ENCODE data around the gene ZDHHC16. TPM values are rescaled to one million over a fixed set of nuclear protein-coding genes. Genes with fewer than 3 reads are reported as not detected.

ZDHHC16 gene
- total and polyA plus RNA-seq, 2 donors (not counting 1 experiment from before 2014, with no cell fraction given): 24.1 to 41.5 TPM

DNA sequence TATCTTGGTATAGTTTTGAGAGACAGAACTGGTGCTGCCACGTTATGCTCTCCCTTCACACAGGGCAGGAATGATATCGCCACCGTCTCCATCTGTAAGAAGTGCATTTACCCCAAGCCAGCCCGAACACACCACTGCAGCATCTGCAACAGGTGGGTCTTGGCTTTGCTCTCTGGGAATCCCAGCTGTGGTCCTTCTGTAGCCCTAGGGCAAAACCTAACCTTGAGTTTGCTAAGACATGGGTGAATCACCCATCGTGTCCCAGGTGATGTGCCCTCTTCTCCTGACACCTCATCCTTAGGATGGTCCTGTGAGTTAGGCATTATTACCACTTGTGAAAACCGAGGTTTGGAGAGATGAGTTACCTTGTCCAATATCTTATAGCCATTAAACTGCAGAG lies 6.4 kb downstream of the ZDHHC16 start:
- ChIA-PET CTCF (interaction anchor here (0.7 to 1.0 kb wide), 2 partner anchors 101 to 252 kb away, joined by 3 read pairs; no protein-coding TSS in a partner anchor), POLR2A (no interaction called here)
- intact Hi-C loops (cut with micrococcal nuclease): no loop called here
- Mint-ChIP-seq H3K4me3 (no peak overlapping the region), H3K27ac (no peak overlapping the region), H3K4me1 (peaks cover 10% of the 10 kb centered on the region), H3K27me3 (no peaks in the 10 kb centered on the region), H3K9me3 (ENCODE audit: insufficient read depth) (no peaks in the 10 kb centered on the region)
- H3K4me3 ChIP-seq (ENCODE audit: control extremely low read depth in 1 of 5, extremely low read depth in 1 of 5, insufficient read depth in 1 of 5, low read depth in 2 of 5, low read length in 4 of 5): no peak overlapping the region
- peaks cover 27% of the 10 kb centered on the region for H4K20me1 ChIP-seq (ENCODE audit: control insufficient read depth, insufficient read depth, low read length, poor library complexity, severe bottlenecking)
- H3K27ac ChIP-seq (ENCODE audit: low read length in 2 of 2): no peak overlapping the region
- H3K9me3 ChIP-seq (ENCODE audit: control extremely low read depth in 1 of 3, control insufficient read depth in 2 of 3, insufficient read depth in 1 of 3, low read length in 2 of 3): no peaks in the 10 kb centered on the region
- H3K27me3 ChIP-seq (replicated peaks in 1 of 4; ENCODE audit: control extremely low read depth in 1 of 4, control insufficient read depth in 3 of 4, insufficient read depth in 4 of 4, low read length in 3 of 4): no peaks in the 10 kb centered on the region
- H3K9ac ChIP-seq (ENCODE audit: low read length): no peak overlapping the region
- H3K36me3 ChIP-seq (replicated peaks in 1 of 2; ENCODE audit: control extremely low read depth in 1 of 2, control insufficient read depth in 1 of 2, extremely low read depth in 1 of 2, insufficient read depth in 2 of 2, low read length in 1 of 2): peaks cover 0 to 61% of the 10 kb centered on the region in 2 experiments
- WGBS (ENCODE audit: insufficient coverage): 94% methylated on average over 3 of the region's 6 CpGs
- H2AFZ ChIP-seq (ENCODE audit: insufficient read depth, low read depth, low read length, poor library complexity, severe bottlenecking): no peak overlapping the region
- H3K4me2 ChIP-seq (replicated peaks; ENCODE audit: low read depth, low read length, poor library complexity, severe bottlenecking): no peak overlapping the region
- ATAC-seq (ENCODE audit: low read depth): no peak
- TF ChIP-seq, protein P1, sequence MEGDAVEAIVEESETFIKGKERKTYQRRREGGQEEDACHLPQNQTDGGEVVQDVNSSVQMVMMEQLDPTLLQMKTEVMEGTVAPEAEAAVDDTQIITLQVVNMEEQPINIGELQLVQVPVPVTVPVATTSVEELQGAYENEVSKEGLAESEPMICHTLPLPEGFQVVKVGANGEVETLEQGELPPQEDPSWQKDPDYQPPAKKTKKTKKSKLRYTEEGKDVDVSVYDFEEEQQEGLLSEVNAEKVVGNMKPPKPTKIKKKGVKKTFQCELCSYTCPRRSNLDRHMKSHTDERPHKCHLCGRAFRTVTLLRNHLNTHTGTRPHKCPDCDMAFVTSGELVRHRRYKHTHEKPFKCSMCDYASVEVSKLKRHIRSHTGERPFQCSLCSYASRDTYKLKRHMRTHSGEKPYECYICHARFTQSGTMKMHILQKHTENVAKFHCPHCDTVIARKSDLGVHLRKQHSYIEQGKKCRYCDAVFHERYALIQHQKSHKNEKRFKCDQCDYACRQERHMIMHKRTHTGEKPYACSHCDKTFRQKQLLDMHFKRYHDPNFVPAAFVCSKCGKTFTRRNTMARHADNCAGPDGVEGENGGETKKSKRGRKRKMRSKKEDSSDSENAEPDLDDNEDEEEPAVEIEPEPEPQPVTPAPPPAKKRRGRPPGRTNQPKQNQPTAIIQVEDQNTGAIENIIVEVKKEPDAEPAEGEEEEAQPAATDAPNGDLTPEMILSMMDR (IDR thresholded peaks at IDR 0.05): no peak
- TF ChIP-seq EZH2 (IDR thresholded peaks at IDR 0.05; ENCODE audit: borderline replicate concordance, insufficient read depth, low read depth, low read length, poor library complexity, severe bottlenecking): no peak
- H3K79me2 ChIP-seq (ENCODE audit: control insufficient read depth, insufficient read depth, low read length): peaks cover 53% of the 10 kb centered on the region
- peaks cover under 1% of the 10 kb centered on the region in 2 donors for H3K4me1 ChIP-seq (ENCODE audit: control insufficient read depth in 2 of 2, insufficient read depth in 2 of 2, low read length in 2 of 2)
- DNase-seq: no peak

DNA sequence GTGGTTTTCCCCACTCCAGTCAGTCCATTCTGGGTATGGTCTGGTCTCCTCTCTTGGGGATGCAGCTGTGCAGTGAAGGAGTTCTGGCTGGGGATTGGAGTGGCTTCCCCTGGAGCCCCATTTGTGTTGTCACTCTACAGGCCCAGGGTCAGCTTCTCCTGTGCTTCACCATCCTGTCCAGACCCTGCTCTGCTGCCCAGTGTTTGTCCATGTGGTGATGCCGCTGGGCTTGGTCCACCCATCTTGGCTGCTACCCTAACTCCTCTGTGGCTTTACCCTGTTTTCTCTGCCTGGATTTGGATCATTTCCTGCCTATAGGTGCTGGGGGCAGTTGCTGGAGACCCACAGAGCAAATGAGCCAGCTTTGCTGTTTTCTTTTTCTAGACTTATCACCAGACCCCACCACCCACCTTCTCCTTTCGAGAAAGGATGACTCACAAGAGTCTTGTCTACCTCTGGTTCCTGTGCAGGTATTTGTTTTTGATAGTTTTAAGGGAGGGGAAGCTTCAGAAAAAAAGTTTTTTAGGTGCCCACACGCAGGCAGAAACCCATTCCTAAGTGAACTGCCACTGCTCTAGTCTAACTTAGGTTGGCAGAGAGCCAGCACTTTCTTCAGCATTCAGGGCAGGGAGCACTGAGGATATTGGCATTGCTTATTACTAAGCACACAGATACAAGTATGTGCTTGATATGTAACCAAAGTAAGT lies 8.5 kb downstream of the ZDHHC16 start:
- no peaks in the 10 kb centered on the region for H3K27me3 Mint-ChIP-seq
- H2AFZ ChIP-seq (ENCODE audit: insufficient read depth, low read depth, low read length, poor library complexity, severe bottlenecking): no peak overlapping the region
- peaks cover 27% of the 10 kb centered on the region for H4K20me1 ChIP-seq (ENCODE audit: control insufficient read depth, insufficient read depth, low read length, poor library complexity, severe bottlenecking)
- intact Hi-C loops (cut with micrococcal nuclease): no loop called here
- peaks cover 2% of the 10 kb centered on the region for H3K4me1 Mint-ChIP-seq
- ChIA-PET CTCF (interaction anchor here (0.9 kb wide), 1 partner anchor 20 kb away, joined by 3 read pairs; no protein-coding TSS in a partner anchor), POLR2A (no interaction called here)
- no peak overlapping the region for H3K4me3 ChIP-seq (ENCODE audit: control extremely low read depth in 1 of 5, extremely low read depth in 1 of 5, insufficient read depth in 1 of 5, low read depth in 2 of 5, low read length in 4 of 5)
- H3K79me2 ChIP-seq (ENCODE audit: control insufficient read depth, insufficient read depth, low read length): peaks cover 32% of the 10 kb centered on the region
- H3K4me3 Mint-ChIP-seq: no peak overlapping the region
- DNase-seq: no peak
- H3K4me2 ChIP-seq (replicated peaks; ENCODE audit: low read depth, low read length, poor library complexity, severe bottlenecking): no peak overlapping the region
- WGBS (ENCODE audit: insufficient coverage): 89% methylated on average over 2 of the region's 3 CpGs
- no peak overlapping the region for H3K27ac Mint-ChIP-seq
- TF ChIP-seq, protein P1 (IDR thresholded peaks at IDR 0.05): no peak
- no peak for TF ChIP-seq EZH2 (IDR thresholded peaks at IDR 0.05; ENCODE audit: borderline replicate concordance, insufficient read depth, low read depth, low read length, poor library complexity, severe bottlenecking)
- no peaks in the 10 kb centered on the region for H3K27me3 ChIP-seq (replicated peaks in 1 of 4; ENCODE audit: control extremely low read depth in 1 of 4, control insufficient read depth in 3 of 4, insufficient read depth in 4 of 4, low read length in 3 of 4)
- ATAC-seq (ENCODE audit: low read depth): no peak
- no peak overlapping the region for H3K9ac ChIP-seq (ENCODE audit: low read length)
- H3K36me3 ChIP-seq (replicated peaks in 1 of 2; ENCODE audit: control extremely low read depth in 1 of 2, control insufficient read depth in 1 of 2, extremely low read depth in 1 of 2, insufficient read depth in 2 of 2, low read length in 1 of 2): peaks cover 0 to 78% of the 10 kb centered on the region in 2 experiments
- H3K9me3 ChIP-seq (ENCODE audit: control extremely low read depth in 1 of 3, control insufficient read depth in 2 of 3, insufficient read depth in 1 of 3, low read length in 2 of 3): no peaks in the 10 kb centered on the region
- H3K9me3 Mint-ChIP-seq (ENCODE audit: insufficient read depth): no peaks in the 10 kb centered on the region
- no peak overlapping the region for H3K27ac ChIP-seq (ENCODE audit: low read length in 2 of 2)
- no peaks in the 10 kb centered on the region for H3K4me1 ChIP-seq (ENCODE audit: control insufficient read depth in 2 of 2, insufficient read depth in 2 of 2, low read length in 2 of 2)

Data from B cell (primary cell).